Right hindlimb (tissue), 1 donor: ENCODE measurements around the gene ADAMTS12.

Experiments
- DNase-seq: peaks from one replicate; pipeline ENCODE4 v3.0.0-alpha.2; 2018

ADAMTS12 gene

DNA sequence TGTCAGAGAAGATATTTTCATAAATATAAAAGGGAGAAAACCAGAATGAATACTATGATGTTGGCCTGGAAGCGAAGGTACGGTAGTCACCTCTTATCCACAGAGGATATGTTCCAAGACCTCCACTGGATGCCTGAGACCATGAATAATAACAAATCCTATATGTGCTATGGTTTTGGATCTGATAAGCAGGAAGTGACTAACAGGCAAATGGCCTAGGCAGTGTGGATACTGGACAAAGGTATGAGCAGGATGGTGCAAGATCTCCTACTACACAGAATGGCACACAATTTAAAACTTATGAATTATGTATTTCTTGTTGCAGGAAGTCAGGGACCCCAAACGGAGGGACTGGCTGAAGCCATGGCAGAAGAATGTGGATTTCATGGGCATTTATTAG lies 48.2 kb downstream of the ADAMTS12 start:
- DNase-seq: no peak

GRCh38 chr5:33842456-33842855 lies 49.3 kb downstream of the ADAMTS12 start:
- DNase-seq: no peak

DNA sequence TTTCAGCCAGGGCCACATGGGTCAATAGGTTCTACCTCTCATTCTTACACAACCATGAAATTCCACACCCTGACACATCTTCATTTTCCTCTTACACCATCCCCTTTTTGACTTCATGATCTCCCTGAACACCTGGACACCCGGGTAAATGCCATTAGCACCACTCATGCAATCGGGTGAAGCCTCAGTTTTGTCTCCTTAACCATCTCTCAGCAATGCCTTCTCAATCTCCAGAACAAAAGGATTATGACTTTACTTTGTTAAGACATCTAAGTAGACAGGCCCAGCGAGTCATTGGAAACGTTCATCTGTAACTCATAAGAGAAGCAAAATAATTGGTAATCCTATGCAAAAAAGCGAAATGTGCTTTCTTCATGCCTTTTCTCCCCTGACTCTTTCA lies 49.9 kb downstream of the ADAMTS12 start:
- no peak for DNase-seq

DNA sequence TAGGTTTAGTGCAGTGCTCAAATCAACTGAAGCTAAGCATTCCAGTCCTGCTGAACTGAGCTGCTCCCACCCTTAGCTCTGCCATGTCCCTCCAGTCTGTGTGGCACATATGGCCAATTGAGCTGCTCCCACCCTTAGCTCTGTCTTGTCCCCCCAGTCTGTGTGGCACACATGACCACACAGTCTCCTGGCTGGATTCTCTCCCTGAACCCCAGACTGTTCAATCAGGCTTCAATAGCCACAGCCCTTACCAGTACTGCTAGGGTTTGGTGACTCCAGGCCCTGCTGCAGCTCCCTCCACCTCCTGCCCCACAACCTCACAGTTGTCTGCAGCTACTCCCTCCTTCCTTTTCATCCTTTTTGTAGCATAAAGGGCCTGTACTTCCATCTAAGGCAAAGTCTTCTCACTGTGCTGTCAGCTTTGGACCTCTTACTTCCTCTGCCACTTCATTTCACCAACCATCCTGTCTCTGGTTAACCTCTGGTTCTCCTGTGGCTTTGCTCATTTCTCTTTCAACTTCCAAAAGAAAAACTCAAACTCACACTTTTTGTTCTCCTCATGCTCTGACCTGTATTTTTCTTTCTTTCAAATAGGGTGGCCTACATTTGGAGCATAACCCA lies 50.8 kb downstream of the ADAMTS12 start:
- no peak for DNase-seq

DNA sequence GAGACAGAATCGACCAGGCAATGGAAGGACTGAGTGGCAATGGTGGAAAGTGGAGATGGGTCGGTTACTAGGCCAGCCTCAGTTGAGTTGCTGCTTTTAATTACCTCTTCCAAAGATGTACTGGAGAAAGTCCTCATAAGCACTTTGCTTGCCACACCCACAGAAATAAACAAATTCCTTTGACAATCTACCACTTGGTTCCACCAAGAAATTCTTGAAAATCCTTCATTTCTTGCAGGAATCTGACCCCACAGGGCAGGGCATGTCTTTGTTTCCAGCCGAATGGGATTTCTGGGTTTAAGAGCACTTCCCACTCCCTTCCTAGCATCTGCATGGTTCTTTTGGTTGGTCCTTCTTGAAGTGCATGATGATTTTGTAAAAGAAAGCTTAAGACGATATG lies 54.5 kb downstream of the ADAMTS12 start:
- DNase-seq: no peak

DNA sequence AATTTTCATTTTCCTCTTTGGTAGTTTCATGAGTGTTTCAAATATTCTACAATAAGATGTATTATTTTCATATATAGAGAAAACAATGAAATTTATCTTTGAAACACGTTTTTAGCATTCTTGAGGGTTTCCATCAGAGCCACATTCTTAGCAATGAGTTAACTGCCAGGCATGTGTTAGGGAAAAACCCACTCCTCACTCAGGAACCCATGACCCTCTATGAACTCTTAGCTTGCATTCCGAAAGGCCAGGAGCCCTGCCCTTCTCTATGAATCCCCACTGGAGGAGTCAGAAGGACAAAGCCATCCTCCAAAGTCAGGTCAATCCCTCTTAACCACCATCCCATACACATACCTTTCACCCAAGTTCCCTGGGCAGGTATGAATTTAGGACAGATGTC lies 57.5 kb downstream of the ADAMTS12 start:
- DNase-seq: no peak

- DNase-seq: no peak
These were observed 58.6 kb downstream of the ADAMTS12 start for GRCh38 chr5:33833237-33833575.

- peak; percentile 31 for DNase-seq
These were observed 59.2 kb downstream of the ADAMTS12 start for GRCh38 chr5:33832404-33833236.

DNA sequence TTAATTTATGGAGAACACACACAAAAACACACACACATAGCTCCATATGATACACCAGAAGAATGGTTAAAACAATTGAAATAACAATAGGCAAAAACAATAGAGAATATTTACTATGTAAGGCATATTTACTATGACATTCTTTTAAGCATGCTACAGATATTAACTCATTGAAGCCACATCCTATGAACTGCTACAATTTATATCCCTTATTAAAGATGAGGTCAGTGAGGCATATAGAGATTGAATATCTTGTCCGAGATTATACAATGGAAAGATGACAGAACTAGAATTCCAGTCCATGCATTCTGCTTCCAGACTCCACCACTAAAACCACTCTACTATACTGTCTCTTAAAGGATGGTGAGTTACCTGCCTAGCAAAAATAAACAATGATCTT lies 60.7 kb downstream of the ADAMTS12 start:
- DNase-seq: no peak

GRCh38 chr5:33829430-33829829 lies 62.4 kb downstream of the ADAMTS12 start:
- DNase-seq: no peak

GRCh38 chr5:33828626-33829308 lies 63.0 kb downstream of the ADAMTS12 start:
- no peak for DNase-seq

- no peak for DNase-seq
These were observed 63.9 kb downstream of the ADAMTS12 start for GRCh38 chr5:33827885-33828284.

DNA sequence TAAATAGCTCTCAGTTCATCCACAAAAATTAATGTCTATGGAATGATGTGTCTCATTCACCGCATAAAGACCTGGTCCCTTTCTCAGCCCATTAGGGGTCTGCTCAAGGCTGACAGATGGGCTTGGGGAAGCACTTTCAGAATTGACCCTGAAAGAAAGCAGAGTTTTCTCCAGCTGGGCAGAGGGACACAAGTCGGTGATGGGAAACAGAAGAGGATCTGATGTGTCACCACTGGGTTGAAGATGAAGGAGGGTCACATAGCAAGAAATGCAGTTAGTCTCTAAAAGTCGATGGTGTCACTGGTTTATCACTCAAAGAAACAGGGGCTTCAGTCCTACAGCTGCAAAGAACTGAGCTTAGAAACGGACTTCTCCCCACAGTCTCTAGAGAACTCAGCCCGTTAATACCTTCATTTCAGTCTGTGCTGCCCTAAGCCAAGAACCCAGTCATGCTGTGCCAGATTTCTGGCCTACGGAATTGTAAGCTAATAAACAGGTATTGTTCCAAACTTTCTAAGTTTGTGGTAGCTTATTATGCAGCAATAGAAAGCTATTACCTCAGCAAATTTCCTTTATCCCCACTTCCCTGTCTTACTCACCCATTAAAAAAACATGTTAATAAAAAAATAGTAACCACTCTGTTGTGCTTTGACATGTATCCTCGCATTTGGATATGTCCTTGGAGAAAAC lies 64.6 kb downstream of the ADAMTS12 start:
- no peak for DNase-seq

- DNase-seq: no peak
These were observed 67.1 kb downstream of the ADAMTS12 start for GRCh38 chr5:33824516-33825195.

GRCh38 chr5:33817301-33817700 lies 74.5 kb downstream of the ADAMTS12 start:
- DNase-seq: no peak

DNA sequence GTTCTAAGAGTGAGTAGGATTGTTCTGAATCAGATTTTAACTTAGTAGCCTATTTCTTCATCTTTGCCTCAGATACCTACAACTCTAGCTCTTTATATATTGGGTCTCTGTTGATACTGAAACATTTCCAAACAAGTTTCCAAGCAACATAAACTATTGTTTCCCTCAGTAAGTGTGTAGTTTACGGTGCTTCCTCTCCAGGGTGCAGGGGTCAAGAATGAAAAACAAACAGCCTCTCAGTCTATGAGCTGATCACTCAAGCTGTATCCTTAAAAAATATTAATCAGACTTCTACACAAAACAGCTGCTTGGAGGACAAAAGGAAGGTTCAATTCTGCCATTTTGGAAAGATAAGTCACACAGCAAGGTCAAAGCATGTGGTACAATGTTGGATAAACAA lies 75.0 kb downstream of the ADAMTS12 start:
- DNase-seq: no peak

- DNase-seq: no peak
These were observed 79.0 kb downstream of the ADAMTS12 start for GRCh38 chr5:33812746-33813145.

DNA sequence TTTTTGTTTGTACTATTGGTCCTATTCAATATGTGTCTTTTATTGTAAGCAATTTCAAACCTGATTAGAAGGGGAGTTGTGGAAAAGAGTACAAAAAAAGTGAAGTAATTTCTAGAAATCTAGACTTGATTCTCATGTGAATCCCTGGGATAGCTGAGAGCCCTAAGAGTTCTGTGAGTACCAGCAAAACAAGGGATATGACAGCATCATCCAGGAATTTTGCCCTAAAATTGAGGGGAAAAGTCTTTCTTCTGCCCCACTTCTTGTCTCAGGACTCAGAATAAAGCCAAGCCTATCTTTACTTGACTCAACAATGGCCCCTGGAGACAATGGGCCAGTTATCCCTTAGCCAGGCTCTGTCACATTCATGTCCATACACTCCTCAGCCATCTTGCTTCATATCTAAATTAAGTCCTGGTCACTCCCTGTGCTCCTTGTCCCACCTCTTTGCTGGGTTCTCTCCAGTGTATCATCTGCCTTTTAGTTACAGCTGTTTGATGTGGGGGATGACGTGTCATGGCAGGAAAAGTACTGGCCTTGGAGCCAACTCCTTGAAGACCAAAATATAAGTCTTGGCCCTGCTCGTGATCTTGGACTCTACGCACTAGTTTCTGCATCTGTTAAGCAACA lies 81.2 kb downstream of the ADAMTS12 start:
- DNase-seq: no peak

- no peak for DNase-seq
These were observed 81.9 kb downstream of the ADAMTS12 start for GRCh38 chr5:33809936-33810335.

- DNase-seq: no peak
These were observed 83.1 kb downstream of the ADAMTS12 start for GRCh38 chr5:33808699-33809098.

DNA sequence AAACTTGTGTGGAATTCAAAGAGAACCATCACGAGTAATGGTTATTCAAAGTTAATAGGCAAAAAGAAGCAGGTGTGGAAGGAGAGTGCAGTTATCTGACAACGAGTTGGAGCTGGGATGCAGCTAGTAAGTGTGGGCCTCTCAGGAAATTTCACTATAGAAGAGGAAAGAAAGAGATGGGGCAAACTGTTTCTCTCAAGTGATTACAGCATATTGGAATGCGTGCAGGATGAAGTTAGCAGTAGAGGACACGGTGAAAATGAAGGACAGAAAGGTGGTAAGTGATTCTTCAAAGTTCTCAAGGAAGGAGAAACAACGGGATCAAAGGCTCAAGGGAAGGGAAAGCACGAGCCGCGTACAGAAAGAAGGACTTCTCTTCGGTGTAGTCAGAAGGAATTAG lies 84.0 kb downstream of the ADAMTS12 start:
- no peak for DNase-seq

DNA sequence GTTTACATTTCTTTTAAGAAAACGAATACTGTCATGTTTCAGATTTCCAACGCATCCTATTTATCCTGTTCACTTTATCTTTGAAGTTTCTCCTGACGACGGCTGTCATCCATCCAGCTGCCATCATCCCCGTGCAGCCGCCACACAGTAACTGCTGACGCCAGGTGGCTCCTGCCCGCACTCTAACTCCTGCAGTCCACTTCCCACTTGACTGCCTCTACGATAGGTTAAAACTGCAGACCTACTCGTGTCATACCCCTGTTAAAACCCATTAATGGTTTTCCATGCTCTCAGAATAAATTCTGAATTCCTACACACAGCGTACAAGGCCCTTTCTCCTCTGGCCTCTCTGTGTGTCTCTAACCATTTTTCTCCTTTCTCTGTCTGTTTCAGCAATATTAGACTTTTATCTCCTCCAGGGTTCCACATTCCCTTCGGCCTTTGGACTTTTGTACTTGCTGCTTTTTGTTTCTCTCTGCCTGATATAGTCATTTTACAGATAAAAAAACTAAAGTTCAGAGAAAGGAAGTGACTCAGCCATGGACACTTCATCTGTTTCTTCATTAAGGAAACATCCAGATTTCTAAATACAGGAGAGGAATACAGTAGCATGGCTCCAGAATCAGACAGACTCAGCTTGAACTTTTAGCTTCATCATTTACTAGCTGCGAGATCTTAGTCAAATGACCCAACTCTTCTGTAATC lies 84.9 kb downstream of the ADAMTS12 start:
- no peak for DNase-seq
